Activated CD4-positive, alpha-beta T cell treated with anti-CD3 and anti-CD28 coated beads, Interleukin-2, amount 50 U/mL, for 1 hour (primary cell): ENCODE data around the gene RPIA.
"Not testable (repeated sequence)": the region's sequence is repeated elsewhere in the genome, so short reads cannot be mapped to it uniquely, and the experiment has no call there.

Experiments used
- DNase-seq: peaks from one replicate; pipeline ENCODE4 v3.0.0-alpha.2; 2020

The RPIA gene

DNA sequence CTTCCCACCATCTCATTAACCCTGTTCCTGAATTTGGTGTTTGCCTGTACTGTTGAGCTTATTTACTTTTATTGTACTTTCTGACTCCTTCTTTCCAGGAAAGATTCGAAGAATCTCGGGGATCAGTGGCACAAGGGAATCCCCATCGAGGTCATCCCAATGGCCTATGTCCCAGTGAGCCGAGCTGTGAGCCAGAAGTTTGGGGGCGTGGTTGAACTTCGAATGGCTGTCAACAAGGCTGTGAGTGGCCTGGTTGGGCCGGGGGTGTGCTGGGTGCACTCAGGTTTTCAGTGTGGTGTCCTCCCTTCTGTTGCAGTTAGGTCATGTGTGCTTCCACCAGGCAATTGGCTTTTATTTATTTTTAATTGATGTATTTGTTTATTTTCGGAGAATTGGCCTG, 45.0 kb downstream of the RPIA start:
- DNase-seq: no peak

DNA sequence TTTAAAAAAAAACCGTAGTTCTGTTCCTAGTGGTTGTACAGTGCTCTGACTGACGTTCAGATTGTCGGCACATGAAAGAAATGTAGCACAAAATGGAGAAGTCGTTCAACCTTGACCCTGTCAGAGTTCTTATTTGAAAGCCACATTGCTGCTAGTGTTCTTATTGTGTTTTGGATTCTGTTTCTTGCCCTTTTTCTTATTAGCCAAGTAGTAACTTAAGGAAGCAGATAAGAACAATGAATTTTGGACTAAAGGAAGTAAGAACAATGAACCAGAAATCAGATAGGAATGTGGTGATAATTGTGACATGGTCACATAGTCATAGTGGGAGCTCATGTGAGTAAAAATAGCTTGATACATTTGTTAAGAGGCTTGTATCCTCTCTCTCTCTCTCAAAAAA, 45.9 kb downstream of the RPIA start:
- DNase-seq: no peak

DNA sequence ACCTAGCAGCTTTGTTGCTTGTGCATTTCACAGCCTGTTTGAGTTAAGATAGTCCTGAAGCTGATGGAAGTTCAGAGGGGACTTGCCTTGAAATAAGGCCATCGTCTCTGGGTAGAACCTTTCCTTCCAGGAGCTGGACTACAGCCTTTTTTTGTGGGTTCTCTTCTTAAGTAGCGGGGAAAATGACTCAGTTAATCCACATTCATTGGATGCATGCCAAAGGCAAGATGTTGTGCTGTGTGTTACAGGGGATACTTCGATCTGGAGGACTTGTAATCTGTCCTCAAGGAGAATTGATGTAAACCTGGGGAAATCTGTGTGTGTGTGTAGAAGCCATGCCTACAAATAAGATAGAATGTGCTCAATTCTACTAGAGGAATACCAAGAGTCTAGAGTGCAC, 46.8 kb downstream of the RPIA start:
- no peak for DNase-seq

DNA sequence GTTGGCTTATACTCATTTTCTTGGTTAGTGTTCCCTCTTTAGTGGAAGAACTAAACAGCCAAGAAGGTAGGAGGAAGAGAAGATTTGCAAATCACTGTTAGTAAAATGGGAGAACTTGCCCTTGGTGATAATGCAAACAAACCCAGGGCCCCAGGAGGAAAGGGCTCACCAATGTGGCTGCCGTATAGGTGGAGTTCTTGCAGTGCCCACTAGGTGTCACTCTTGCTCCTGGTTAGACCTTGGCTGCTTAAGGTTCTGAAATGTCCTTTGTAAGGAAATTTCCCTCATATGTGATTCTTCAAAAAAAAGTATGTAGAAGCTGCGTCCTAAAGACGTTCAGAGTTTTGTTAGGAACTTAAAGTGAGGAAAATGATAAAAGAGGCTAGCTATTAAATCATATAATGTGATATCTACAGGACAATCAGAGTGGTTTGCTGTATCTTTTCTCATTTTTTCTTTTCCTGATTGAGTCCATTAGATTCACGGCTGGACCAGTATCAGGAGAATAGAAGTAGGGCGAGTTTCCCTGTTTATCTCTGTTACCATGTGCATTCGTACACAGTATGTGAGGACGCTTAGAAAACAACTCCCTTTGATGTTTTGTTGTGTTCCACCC, 48.6 kb downstream of the RPIA start:
- DNase-seq: peak; percentile 70

DNA sequence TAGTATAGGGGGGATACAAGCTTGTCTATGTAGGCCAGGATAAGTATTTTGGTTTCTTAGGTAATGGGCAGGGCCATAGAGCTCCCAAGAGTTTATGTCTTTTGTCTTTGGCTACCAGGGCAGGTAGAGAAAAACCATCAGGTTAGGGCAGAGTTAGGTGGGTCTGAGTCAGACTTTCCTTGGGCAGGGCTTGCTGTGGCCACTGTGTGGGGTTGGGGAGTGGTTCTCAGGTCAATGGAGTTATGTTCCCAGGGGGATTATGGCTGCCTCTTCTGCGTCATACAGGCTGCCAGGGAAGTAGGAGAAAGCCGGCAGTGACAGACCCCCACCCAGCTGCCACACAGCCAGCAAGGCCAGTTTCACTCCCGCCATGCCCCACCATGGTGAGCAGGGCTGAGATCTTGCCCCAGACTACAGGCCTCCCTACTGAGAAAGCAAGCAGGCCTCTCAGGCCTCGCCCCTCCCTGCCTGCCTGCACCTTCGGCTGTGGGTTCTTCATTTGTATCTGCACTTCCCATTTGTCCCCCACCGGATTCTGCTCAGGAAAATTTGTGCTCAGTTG, 55.5 kb downstream of the RPIA start:
- DNase-seq: no peak

GRCh38 chr2:88747990-88748389, 56.5 kb downstream of the RPIA start:
- DNase-seq: no peak

DNA sequence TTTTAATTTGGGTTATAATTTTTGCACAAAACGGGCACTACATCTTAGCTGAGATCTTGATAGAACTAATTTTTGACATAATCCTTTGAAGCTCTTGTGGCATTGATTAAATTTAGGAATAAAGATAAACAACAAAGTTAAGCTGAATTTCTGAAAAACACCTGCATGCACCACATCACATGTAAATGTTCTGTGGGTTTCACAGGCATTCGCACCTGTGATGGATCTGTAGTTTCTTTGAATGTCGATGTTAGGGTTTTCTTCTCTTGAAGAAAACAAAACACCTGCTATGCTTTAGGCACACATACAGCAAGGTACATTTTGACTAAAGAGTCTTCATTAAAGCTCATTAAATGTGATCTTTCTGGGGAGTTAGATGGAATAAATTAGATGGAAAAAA, 60.3 kb downstream of the RPIA start:
- DNase-seq: no peak

DNA sequence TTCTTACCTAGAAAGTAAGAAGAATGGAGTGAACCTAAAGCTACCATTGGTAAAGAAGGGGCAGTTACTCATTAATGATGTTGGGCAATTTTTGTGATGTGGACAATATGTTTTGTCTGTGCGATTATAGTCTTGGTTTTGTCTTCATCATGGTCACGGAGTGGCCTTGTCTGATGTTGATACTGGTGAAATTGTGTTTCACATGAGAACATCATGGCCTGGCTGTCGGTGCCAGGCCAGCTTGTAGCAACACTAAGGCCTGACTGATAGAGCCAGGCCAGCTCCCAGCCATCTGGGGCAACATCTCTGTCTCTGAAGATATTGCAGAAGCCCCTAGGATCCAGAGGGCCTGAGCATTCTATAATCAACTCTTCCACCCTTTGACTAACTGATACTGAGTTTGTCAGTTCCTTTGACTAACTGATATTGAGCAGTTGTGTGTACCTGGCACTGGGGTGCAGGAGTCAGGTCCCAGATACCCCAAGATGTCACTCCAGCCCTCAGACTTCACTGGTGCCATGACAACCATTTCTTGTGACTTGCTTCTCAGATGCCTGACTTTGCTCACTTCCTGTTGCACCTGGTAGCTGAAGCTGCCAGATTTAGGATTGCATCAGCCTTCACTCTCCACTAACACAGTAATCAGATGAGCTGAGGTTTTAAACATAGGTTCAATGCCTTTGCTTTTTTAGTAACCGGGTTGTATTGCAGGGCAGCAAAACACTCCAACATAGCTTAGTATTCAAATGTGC, 62.5 kb downstream of the RPIA start:
- DNase-seq: peak; percentile 16

- DNase-seq: no peak
Observed at GRCh38 chr2:88754585-88755320, 63.3 kb downstream of the RPIA start.

GRCh38 chr2:88755836-88756235, 64.4 kb downstream of the RPIA start:
- DNase-seq: no peak

- DNase-seq: no peak
Observed at GRCh38 chr2:88757025-88757424, 65.6 kb downstream of the RPIA start.

GRCh38 chr2:88758702-88759101, 67.2 kb downstream of the RPIA start:
- DNase-seq: not testable (repeated sequence)

GRCh38 chr2:88760819-88761598, 69.5 kb downstream of the RPIA start:
- DNase-seq: no peak

GRCh38 chr2:88764141-88764849, 72.8 kb downstream of the RPIA start:
- DNase-seq: no peak

DNA sequence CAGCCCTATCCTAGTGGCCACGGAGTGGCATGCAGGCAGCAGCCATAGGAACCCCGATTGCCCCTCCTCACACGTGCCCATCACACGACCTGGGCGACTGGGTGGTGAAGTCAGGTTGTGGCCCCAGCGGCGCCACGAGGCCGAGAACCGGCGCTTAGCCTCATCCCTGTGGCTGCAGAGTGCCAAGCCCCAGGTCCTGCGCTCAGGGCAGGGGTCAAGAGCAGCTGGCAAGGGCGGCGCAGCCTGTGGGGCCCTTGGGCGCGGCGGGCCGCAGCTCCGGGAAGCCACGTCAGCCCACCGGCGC, 73.3 kb downstream of the RPIA start:
- DNase-seq: no peak

DNA sequence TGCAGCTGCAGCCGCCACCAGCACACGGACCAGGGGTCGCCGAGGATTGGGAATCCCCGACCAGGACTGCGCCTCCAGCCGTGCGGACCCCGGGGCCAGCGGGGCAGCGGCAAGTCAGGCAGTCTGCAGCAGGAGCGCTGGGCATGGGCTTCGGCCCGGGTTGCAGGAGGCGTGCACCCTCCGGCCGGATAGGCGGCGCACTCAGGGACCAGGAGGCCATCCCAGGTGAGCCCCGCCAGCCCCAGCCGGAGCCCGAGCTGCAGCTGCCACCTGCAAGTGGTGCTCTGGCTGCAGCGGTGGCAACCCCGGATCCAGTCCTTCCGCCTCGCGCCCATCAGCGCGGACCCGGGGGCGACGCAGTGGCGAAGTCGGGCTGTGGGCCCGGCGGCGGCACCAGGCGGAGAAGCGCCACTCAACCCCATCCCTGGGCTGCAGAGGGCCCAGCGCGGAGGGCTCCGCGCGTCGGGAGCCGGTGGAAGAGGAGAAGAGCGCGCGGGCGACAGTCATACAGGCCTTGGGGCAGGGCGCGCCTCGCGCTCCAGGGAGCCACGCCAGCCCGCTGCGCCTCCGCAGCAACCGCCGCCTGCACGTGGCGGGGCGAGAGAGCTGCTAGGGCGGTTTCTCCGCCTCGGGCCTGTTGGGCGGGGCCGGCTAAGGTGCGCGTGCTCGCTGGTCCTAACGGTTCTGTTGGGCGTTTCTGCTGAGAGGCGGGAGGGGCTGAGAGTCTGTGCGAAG, 73.8 kb downstream of the RPIA start:
- peak; percentile 35 for DNase-seq

GRCh38 chr2:88765889-88766481, 74.5 kb downstream of the RPIA start:
- DNase-seq: not testable (repeated sequence)

GRCh38 chr2:88770016-88770415, 78.5 kb downstream of the RPIA start:
- DNase-seq: no peak

DNA sequence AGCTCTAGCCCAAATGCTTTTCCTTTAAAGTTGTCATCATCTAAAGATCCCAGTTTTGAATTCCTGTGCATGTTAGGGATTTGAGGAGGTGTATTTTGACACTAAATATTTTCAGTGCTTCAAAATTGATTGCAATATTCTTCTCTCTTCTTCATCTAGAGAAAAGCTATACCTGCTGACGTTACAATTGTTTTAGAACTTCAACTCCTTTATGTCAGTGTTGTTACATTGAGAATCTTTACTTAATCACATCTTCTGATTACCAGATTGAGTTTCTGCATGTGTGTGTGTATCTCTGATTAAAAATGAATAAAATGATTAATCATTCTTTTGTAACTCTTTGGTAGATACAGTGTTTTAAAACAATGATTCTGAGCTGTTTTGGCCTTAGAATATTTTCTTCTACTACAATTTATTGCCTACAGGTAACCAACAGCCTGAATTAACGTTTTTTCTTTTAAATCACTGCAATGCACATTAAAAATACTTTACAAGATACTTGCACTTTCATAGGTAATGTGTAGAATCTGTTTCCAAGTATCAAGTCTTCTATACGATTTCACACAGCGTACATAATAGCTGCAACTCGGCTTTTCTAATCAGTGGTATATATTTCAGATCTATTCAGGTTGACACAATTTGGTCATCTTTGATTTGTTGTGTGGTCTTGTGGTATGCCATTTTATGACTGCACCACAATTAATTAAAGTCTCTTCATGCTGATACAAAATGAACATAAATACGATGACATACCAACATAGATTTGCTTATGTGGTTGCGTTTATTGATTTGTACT, 82.0 kb downstream of the RPIA start:
- DNase-seq: not testable (repeated sequence)

- DNase-seq: not testable (repeated sequence)
Observed at GRCh38 chr2:88789213-88789612, 97.7 kb downstream of the RPIA start.
